SU-DHL-6 (cell line): ENCODE measurements around the gene SPEG.

Experiments used
- H2AFZ ChIP-seq: fragments of 200-600 bp; sonication (generic); 2 replicates; pipeline ENCODE4 v1.6.1; 2014; ENCODE audit warnings: low read depth, mild to moderate bottlenecking, moderate library complexity, mixed read lengths, antibody characterized with exemption, low read length; ENCODE audit not compliant: severe bottlenecking
- H3F3A ChIP-seq: fragments of 200-600 bp; shearing (Covaris generic); 2 replicates; pipeline ENCODE4 v1.6.0; 2016; ENCODE audit warnings: antibody characterized with exemption, mild to moderate bottlenecking; ENCODE audit not compliant: insufficient read depth
- H3K27ac ChIP-seq: fragments of 200-600 bp; sonication (generic); 2 replicates; pipeline ENCODE4 v1.5.1; 2016; ENCODE audit warnings: low read depth, mild to moderate bottlenecking, low read length, moderate library complexity, mixed read lengths
- H3K27me3 ChIP-seq: fragments of 200-600 bp; sonication (generic), shearing (Covaris generic); 2 replicates; pipeline ENCODE4 v1.6.0; 2014; ENCODE audit warnings: mild to moderate bottlenecking, low read length
- H3K36me3 ChIP-seq: fragments of 200-600 bp; sonication (generic); 2 replicates; pipeline ENCODE4 v1.6.1; 2014; ENCODE audit warnings: mild to moderate bottlenecking, low read length, mixed read lengths
- H3K4me2 ChIP-seq: fragments of 300-600, 200-600 bp; shearing (Covaris generic), sonication (generic); 2 replicates; pipeline ENCODE4 v1.6.0; 2014; ENCODE audit warnings: low read length, low read depth, mild to moderate bottlenecking; ENCODE audit not compliant: poor library complexity, severe bottlenecking
- H3K4me3 ChIP-seq: fragments of 200-600 bp; sonication (generic); 2 replicates; pipeline ENCODE4 v1.5.1; 2014; ENCODE audit warnings: antibody characterized with exemption, low read length, mild to moderate bottlenecking, mixed read lengths; ENCODE audit not compliant: insufficient read depth, poor library complexity, severe bottlenecking
- H3K79me2 ChIP-seq: fragments of 200-600 bp; sonication (generic); 2 replicates; pipeline ENCODE4 v1.6.1; 2014; ENCODE audit warnings: mild to moderate bottlenecking, low read length, moderate library complexity; ENCODE audit not compliant: insufficient read depth
- H3K9ac ChIP-seq: fragments of 200-600 bp; sonication (generic); 2 replicates; pipeline ENCODE4 v1.7.0; 2014; ENCODE audit warnings: mild to moderate bottlenecking, low read length
- H3K9me2 ChIP-seq: fragments of 200-600 bp; sonication (generic); replicated peaks from 2 replicates; pipeline ENCODE4 v1.6.1; 2014; ENCODE audit warnings: low read length; ENCODE audit not compliant: insufficient read depth
- H3K9me3 ChIP-seq: fragments of 200-600 bp; sonication (generic); 2 replicates; pipeline ENCODE4 v1.6.1; 2014; ENCODE audit warnings: low read length, mixed read lengths; ENCODE audit not compliant: insufficient read depth
- H4K20me1 ChIP-seq: fragments of 200-600 bp; sonication (generic); 2 replicates; pipeline ENCODE4 v1.6.1; 2014; ENCODE audit warnings: low read depth, mild to moderate bottlenecking, antibody characterized with exemption, low read length, moderate library complexity, mixed read lengths
- EZH2phosphoT487 ChIP-seq: fragments of 200-600 bp; sonication (generic), shearing (Covaris generic); conservative IDR thresholded peaks from 2 replicates; pipeline ENCODE4 v1.6.1; 2018; ENCODE audit warnings: mild to moderate bottlenecking, antibody characterized with exemption, low read length, moderate library complexity, mixed read lengths
- TF ChIP-seq, protein P1 (sequence below): fragments of 200-600 bp; sonication (generic); IDR thresholded peaks from one replicate; pipeline ENCODE4 v1.5.1; 2017; ENCODE audit warnings: antibody characterized with exemption, mild to moderate bottlenecking, low read length, moderate library complexity; ENCODE audit not compliant: insufficient read depth, poor library complexity, severe bottlenecking

SPEG gene

DNA sequence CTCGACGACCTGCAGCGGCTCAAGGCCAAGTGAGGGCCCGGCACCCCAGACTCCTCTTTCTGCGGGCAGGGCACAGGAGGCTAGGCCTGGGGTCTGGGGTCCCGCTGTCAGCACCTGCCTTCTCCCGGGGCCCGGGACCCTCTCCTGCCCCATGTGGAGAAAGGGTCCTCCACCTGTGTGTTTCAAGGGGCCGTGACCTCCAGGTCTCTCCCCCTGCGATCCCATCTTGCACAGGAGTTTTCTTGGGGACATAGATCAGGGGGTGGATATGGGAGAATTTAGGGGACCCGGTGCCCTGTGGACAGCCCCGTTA, 15.7 kb upstream of the SPEG start:
- Histone ChIP-seq H3K79me2 (no peaks in the 10 kb centered on the region), H3K4me3 (no peak overlapping the region), H3K9ac (no peak overlapping the region), H2AFZ (no peak overlapping the region), H4K20me1 (no peaks in the 10 kb centered on the region), H3K9me3 (no peaks in the 10 kb centered on the region), H3K27me3 (no peaks in the 10 kb centered on the region), H3K9me2 (no peaks in the 10 kb centered on the region), H3F3A (no peaks in the 10 kb centered on the region), H3K4me2 (no peak overlapping the region), H3K27ac (no peak overlapping the region), H3K36me3 (no peaks in the 10 kb centered on the region)
- no peak for TF ChIP-seq EZH2phosphoT487
- TF ChIP-seq, protein P1, sequence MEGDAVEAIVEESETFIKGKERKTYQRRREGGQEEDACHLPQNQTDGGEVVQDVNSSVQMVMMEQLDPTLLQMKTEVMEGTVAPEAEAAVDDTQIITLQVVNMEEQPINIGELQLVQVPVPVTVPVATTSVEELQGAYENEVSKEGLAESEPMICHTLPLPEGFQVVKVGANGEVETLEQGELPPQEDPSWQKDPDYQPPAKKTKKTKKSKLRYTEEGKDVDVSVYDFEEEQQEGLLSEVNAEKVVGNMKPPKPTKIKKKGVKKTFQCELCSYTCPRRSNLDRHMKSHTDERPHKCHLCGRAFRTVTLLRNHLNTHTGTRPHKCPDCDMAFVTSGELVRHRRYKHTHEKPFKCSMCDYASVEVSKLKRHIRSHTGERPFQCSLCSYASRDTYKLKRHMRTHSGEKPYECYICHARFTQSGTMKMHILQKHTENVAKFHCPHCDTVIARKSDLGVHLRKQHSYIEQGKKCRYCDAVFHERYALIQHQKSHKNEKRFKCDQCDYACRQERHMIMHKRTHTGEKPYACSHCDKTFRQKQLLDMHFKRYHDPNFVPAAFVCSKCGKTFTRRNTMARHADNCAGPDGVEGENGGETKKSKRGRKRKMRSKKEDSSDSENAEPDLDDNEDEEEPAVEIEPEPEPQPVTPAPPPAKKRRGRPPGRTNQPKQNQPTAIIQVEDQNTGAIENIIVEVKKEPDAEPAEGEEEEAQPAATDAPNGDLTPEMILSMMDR: no peak

DNA sequence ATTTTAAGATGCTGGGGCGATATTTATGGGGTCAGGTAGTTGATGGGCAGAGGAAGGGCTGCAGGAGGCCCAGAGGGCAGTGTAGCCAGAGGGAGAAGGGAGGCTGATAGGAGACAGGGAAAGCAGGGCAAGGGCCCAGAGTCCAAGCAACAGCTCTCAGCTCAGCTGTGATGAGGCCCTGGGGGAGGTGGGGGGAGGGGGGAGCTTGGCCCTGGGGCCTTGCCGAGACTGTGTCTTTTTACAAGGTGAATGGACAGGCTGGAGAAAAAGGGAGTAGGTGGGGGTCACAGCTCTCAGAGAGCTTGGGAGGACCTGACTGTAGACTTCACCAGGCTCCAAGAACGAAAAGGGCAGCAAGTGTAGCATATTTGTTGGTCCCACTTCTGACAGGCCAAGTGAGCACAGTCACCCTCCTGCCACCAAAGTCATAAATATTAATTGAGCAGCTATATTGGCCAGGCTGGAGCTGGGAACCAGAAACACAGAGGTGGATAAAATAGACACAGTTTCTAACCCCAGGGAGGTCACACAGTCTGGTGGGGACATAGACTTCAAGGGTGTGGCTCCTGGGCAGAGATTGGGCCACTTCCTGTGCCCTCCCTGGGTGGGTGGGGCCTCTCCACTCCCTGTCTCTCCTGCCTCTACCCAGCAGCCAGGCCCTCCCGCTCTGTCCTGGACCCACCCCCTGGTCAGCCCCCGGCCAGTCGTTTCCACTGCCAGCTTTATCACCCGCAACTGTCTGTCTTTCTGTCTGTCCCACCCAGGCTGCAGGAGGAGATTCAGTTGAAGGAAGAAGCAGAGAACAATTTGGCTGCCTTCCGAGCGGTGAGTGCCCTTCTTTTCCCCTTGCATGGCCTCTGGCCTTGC, 15.1 kb upstream of the SPEG start:
- Histone ChIP-seq H4K20me1 (no peaks in the 10 kb centered on the region), H3K4me3 (no peak overlapping the region), H3K9ac (no peak overlapping the region), H3F3A (no peaks in the 10 kb centered on the region), H3K9me2 (no peaks in the 10 kb centered on the region), H3K9me3 (no peaks in the 10 kb centered on the region), H3K4me2 (no peak overlapping the region), H3K36me3 (no peaks in the 10 kb centered on the region), H3K27me3 (no peaks in the 10 kb centered on the region), H3K79me2 (no peaks in the 10 kb centered on the region), H3K27ac (no peak overlapping the region), H2AFZ (no peak overlapping the region)
- TF ChIP-seq, protein P1: no peak
- TF ChIP-seq EZH2phosphoT487: no peak

- Histone ChIP-seq H3K79me2 (no peaks in the 10 kb centered on the region), H3K4me2 (no peak overlapping the region), H3K27me3 (no peaks in the 10 kb centered on the region), H3K9me3 (no peaks in the 10 kb centered on the region), H2AFZ (no peak overlapping the region), H3K36me3 (no peaks in the 10 kb centered on the region), H4K20me1 (no peaks in the 10 kb centered on the region), H3K27ac (no peak overlapping the region), H3K9ac (no peak overlapping the region), H3K9me2 (no peaks in the 10 kb centered on the region), H3K4me3 (no peak overlapping the region), H3F3A (no peaks in the 10 kb centered on the region)
- TF ChIP-seq, protein P1: no peak
- no peak for TF ChIP-seq EZH2phosphoT487
These were observed 14.0 kb upstream of the SPEG start for GRCh38 chr2:219420687-219421086.
